ENCODE data around the gene PRSS27. TPM values are rescaled to one million over a fixed set of nuclear protein-coding genes. Genes with fewer than 3 reads are reported as not detected.

PRSS27 gene
- total RNA-seq, 2 donors from 2014 or later, result 3.7 to 4.2 TPM

DNA sequence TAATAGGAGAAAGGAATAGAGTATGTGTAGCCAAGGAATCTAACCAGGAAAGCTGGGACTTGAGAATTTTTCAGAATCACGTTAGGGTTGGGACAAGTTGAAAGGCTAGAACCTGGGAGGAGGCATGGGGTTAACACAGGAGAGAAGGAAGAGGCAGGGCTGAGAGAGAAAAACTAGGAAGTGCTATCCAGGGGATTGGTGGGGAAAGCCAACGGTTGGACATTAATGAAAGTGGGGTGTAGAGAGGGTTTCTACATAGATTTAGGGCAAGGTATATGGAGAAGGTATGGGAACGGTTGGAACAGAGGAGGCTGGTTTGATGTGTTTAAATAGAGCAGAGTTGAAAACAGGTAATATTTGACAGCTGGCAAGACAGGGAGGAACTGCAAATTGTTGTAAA, 35.1 kb upstream of the PRSS27 start:
- TF ChIP-seq, protein P1, sequence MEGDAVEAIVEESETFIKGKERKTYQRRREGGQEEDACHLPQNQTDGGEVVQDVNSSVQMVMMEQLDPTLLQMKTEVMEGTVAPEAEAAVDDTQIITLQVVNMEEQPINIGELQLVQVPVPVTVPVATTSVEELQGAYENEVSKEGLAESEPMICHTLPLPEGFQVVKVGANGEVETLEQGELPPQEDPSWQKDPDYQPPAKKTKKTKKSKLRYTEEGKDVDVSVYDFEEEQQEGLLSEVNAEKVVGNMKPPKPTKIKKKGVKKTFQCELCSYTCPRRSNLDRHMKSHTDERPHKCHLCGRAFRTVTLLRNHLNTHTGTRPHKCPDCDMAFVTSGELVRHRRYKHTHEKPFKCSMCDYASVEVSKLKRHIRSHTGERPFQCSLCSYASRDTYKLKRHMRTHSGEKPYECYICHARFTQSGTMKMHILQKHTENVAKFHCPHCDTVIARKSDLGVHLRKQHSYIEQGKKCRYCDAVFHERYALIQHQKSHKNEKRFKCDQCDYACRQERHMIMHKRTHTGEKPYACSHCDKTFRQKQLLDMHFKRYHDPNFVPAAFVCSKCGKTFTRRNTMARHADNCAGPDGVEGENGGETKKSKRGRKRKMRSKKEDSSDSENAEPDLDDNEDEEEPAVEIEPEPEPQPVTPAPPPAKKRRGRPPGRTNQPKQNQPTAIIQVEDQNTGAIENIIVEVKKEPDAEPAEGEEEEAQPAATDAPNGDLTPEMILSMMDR (conservative IDR thresholded peaks at IDR 0.05), result no peak
- peaks cover 26% of the 10 kb centered on the region for H3K4me1 Mint-ChIP-seq
- no peaks in the 10 kb centered on the region for H3K9me3 Mint-ChIP-seq
- H3K27ac Mint-ChIP-seq, result peak overlapping the region; percentile 97
- peak overlapping the region; percentile 94 for H3K4me3 Mint-ChIP-seq
- peak overlapping the region; percentile 94 for H3K4me3 ChIP-seq (ENCODE audit: low read length)
- peak overlapping the region; percentile 93 for H3K9ac ChIP-seq (ENCODE audit: extremely low read depth, low read length, poor library complexity, severe bottlenecking)
- WGBS, 2 experiments (ENCODE audit: insufficient coverage in 1 of 2, insufficient read length in 1 of 2), result 76 to 81% methylated on average over 3 of the region's 3 CpGs
- H3K4me1 ChIP-seq (ENCODE audit: control insufficient read depth, insufficient read depth, low read length), result no peaks in the 10 kb centered on the region
- H3K27me3 Mint-ChIP-seq (ENCODE audit: insufficient read depth), result no peaks in the 10 kb centered on the region
- H3K27me3 ChIP-seq (ENCODE audit: control insufficient read depth, insufficient read depth, low read length, poor library complexity, severe bottlenecking), result no peaks in the 10 kb centered on the region
- no peak for DNase-seq
- peaks cover 56% of the 10 kb centered on the region for H3K36me3 ChIP-seq (ENCODE audit: control insufficient read depth, insufficient read depth, low read length)
- H3K9me3 ChIP-seq (ENCODE audit: control insufficient read depth, low read length), result peaks cover 10% of the 10 kb centered on the region
- H3K27ac ChIP-seq (ENCODE audit: low read depth, low read length), result no peak overlapping the region
- peaks cover 68% of the 10 kb centered on the region for H3K36me3 Mint-ChIP-seq (ENCODE audit: low read depth)

DNA sequence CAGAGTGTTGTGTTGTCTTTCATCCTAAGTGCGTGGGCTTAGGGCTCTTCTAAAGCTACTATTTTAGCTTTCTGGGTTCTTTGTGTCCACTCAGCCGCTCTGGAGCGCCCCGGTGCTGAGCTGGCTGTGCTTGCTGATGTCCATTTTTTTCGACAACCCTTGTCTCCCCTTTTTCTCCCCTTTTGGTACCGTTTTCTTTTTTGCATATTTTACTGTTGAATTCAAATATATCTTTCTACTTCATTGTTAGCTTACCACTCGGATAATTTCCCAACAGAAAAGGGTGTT, 33.7 kb upstream of the PRSS27 start:
- DNase-seq, result no peak
- H3K27me3 Mint-ChIP-seq (ENCODE audit: insufficient read depth), result no peaks in the 10 kb centered on the region
- TF ChIP-seq, protein P1 (conservative IDR thresholded peaks at IDR 0.05), result no peak
- Histone ChIP-seq H3K36me3 (ENCODE audit: control insufficient read depth, insufficient read depth, low read length) (peaks cover 42% of the 10 kb centered on the region), H3K4me3 (ENCODE audit: low read length) (peak overlapping the region; percentile 94), H3K27ac (ENCODE audit: low read depth, low read length) (peak overlapping the region; percentile 99), H3K9ac (ENCODE audit: extremely low read depth, low read length, poor library complexity, severe bottlenecking) (peak overlapping the region; percentile 93), H3K27me3 (ENCODE audit: control insufficient read depth, insufficient read depth, low read length, poor library complexity, severe bottlenecking) (no peaks in the 10 kb centered on the region), H3K9me3 (ENCODE audit: control insufficient read depth, low read length) (peaks cover 3% of the 10 kb centered on the region), H3K4me1 (ENCODE audit: control insufficient read depth, insufficient read depth, low read length) (no peaks in the 10 kb centered on the region)
- H3K4me1 Mint-ChIP-seq, result peaks cover 26% of the 10 kb centered on the region
- WGBS, 2 experiments (ENCODE audit: insufficient coverage in 1 of 2, insufficient read length in 1 of 2), result 1 to 4% methylated on average over 4 to 7 of the region's 7 CpGs
- peaks cover 63% of the 10 kb centered on the region for H3K36me3 Mint-ChIP-seq (ENCODE audit: low read depth)
- no peaks in the 10 kb centered on the region for H3K9me3 Mint-ChIP-seq
- H3K4me3 Mint-ChIP-seq, result peak overlapping the region; percentile 94
- peak overlapping the region; percentile 97 for H3K27ac Mint-ChIP-seq

DNA sequence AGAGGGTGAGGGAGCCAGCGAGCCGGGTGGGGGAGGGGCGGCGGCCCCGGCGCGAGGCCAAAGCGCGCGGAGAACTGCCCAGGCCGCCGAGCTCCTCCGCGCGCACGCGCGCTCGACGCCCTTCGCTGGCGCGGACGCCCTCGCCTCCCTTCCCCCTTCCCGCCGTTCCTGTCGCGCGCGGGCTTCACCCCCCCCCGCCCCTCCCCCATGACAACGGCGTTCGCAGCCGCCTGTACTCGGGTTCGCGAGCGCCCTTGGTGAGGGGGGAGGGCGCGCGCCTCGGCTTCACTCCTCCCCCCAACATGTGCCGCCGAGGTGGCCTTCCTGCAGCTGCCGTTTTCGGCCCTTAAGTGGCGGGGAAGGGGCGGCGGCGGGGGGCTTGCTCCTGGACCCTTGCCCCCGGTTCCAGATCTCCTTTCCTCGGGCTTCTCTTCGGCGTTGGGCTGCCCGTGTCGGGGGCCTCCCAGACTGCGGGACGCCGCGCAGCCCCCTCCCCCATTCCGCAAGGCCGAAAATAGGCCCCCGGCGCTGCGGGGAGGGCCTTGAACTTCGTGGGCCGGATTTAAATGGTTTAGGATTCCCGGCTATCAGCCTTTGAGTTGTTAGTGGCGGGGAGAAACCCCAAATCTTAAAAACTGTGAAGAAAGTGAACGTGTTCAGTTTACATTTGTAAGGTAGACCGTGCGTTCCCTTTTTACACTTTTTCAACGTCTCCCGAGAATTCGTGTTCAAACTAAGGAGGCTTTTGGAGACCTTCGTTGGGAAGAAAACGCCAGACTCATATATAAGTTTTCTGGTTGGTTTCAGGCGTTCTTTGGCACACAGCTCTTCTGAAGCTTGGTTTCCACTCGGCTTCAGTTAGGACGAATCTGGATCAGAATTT, 33.1 kb upstream of the PRSS27 start:
- Mint-ChIP-seq H3K9me3 (no peaks in the 10 kb centered on the region), H3K36me3 (ENCODE audit: low read depth) (peaks cover 57% of the 10 kb centered on the region)

More for the DNA sequence above, 33.1 kb upstream of the PRSS27 start:
- H3K27me3 Mint-ChIP-seq (ENCODE audit: insufficient read depth), result no peaks in the 10 kb centered on the region
- Histone ChIP-seq H3K9ac (ENCODE audit: extremely low read depth, low read length, poor library complexity, severe bottlenecking) (peak overlapping the region; percentile 93), H3K27me3 (ENCODE audit: control insufficient read depth, insufficient read depth, low read length, poor library complexity, severe bottlenecking) (no peaks in the 10 kb centered on the region), H3K4me3 (ENCODE audit: low read length) (peak overlapping the region; percentile 94), H3K9me3 (ENCODE audit: control insufficient read depth, low read length) (no peaks in the 10 kb centered on the region), H3K36me3 (ENCODE audit: control insufficient read depth, insufficient read depth, low read length) (peaks cover 36% of the 10 kb centered on the region), H3K4me1 (ENCODE audit: control insufficient read depth, insufficient read depth, low read length) (no peaks in the 10 kb centered on the region), H3K27ac (ENCODE audit: low read depth, low read length) (peak overlapping the region; percentile 99)
- TF ChIP-seq, protein P1 (conservative IDR thresholded peaks at IDR 0.05), result no peak
- H3K27ac Mint-ChIP-seq, result peak overlapping the region; percentile 97
- WGBS, 2 experiments (ENCODE audit: insufficient coverage in 1 of 2, insufficient read length in 1 of 2), result 0% methylated on average over 26 to 68 of the region's 82 CpGs
- H3K4me3 Mint-ChIP-seq, result peak overlapping the region; percentile 94
- no peak for DNase-seq
- peaks cover 26% of the 10 kb centered on the region for H3K4me1 Mint-ChIP-seq

All from endodermal cell (in vitro differentiated cells).